Right renal cortex interstitium (tissue), 3 donors: ENCODE data around the gene POMT1. TPM values are rescaled to one million over a fixed set of nuclear protein-coding genes. Genes with fewer than 3 reads are reported as not detected.
"Not testable (repeated sequence)": the region's sequence is repeated elsewhere in the genome, so short reads cannot be mapped to it uniquely, and the experiment has no call there.

Source experiments
- DNase-seq, 3 donors: peaks; one replicate each; pipeline ENCODE4 v3.0.0-alpha.2; 2013; ENCODE audit warnings: low read depth in 3 of 3, low spot score in 2 of 3
- polyA plus RNA-seq, 3 donors: library from polyadenylated mRNA; unstranded; fragments of 120-200 nt; gene quantifications; one replicate each; pipeline ENCODE4 v1.2.1, GENCODE V29; 2013; ENCODE audit not compliant: insufficient read length in 3 of 3

Gene POMT1
- polyA plus RNA-seq, 3 donors = 31.4 to 32.7 (median 31.9) TPM

DNA sequence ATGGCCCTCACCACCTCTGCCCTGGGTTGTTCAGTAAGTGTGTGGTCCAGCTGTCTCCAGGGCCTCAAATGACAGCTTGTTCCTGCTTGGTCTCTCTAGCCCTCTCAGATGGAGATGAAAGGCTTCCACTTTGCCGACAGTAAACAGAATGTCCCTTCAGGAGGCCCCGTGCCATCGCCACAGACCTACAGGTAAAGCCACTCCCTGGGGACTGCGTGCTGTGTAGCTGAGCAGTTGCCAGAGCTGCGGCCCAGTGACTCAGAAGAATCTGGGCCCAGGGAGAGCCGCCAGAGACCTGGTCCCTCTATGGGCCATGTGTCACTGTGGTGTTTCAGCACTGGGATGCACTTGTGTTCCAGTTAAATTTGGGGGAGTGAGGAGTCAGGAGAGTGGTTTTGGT lies 10.6 kb upstream of the POMT1 start:
- DNase-seq = no peak

DNA sequence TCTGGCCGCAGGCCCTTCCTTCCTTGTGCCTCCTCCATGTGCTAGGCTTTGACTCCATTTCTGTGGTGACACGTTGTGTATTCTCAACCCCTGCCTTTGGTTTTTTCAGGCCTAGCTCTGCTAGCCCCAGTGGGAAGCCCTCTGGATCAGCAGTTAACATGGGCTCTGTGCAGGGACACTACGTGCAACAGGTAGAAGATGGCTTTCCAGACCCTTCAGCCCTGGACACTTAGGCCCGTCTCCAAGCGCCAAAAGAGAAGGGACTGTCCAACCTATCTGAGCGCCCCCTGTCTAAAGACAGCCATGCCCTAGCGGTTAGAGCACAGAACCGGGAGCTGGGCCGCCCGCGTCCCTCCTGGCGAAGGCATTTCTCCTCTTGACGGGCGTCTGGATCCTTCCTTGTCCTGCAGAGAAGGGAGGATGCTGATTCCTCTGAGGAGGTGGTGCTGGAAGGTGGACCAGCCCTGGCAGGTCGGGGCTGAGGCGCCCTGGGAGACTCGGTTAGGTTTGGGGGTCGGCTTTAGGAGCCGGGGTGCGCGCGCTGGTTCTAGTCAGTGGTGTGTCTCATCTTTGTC lies 8.3 kb upstream of the POMT1 start:
- DNase-seq = no peak

- DNase-seq = no peak
Measured at GRCh38 chr9:131495785-131496184, 6.9 kb upstream of the POMT1 start.

DNA sequence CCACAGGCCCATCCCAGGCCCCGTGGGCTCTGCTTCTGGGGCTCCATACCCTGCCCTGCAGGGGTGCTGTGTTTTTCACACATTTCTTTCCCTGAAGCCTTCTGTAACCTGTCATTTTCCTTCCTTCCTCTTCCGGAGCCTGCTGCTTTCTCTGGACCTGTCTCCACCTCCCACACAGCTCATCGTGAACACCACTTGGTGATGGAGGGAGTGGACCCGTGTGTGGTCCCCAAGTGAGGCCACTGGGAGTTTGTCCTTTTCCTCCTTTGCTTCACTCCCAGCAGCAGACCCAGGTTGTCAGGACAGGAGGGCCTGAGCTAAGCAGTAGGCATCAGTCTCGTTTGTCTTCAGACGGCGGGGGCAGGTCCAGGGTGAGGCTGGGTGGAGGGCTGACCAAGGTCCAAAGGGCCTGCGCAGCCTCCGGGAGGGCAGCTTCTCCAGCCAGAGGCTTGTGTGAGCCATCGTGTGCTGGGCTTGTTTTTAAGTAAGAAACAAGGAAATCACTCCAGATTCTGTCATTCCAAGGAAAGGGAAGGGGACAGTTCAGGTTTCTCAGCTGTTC lies 5.8 kb upstream of the POMT1 start:
- DNase-seq = no peak

DNA sequence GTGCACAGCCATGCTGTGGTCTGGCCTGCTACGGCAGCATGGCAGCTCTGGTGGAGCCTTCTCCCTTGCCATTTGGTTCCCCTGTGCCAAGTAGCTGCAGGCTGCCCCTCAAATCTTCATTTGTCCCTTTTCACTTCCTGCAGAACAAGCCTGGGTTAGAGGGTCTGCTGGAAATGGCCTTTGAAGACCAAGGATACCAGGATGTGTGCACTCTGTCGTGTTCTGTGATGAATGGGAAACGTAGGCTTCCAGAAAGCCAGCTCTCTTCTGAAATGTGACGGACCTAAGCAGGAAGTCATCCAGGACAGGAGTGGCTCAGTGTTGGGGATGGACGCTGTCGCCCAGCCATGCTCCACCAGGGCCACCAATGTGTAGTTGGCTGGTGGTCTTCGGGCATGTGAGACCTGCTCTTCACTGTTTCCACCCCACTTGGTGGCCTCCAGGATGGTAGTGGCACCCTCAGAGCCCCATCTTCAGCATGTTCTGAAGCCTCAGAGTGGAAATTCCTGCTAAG lies 3.4 kb upstream of the POMT1 start:
- no peak for DNase-seq

GRCh38 chr9:131500377-131500776 lies 2.3 kb upstream of the POMT1 start:
- DNase-seq = no peak

GRCh38 chr9:131500939-131501541 lies 1.7 kb upstream of the POMT1 start:
- DNase-seq = no peak

DNA sequence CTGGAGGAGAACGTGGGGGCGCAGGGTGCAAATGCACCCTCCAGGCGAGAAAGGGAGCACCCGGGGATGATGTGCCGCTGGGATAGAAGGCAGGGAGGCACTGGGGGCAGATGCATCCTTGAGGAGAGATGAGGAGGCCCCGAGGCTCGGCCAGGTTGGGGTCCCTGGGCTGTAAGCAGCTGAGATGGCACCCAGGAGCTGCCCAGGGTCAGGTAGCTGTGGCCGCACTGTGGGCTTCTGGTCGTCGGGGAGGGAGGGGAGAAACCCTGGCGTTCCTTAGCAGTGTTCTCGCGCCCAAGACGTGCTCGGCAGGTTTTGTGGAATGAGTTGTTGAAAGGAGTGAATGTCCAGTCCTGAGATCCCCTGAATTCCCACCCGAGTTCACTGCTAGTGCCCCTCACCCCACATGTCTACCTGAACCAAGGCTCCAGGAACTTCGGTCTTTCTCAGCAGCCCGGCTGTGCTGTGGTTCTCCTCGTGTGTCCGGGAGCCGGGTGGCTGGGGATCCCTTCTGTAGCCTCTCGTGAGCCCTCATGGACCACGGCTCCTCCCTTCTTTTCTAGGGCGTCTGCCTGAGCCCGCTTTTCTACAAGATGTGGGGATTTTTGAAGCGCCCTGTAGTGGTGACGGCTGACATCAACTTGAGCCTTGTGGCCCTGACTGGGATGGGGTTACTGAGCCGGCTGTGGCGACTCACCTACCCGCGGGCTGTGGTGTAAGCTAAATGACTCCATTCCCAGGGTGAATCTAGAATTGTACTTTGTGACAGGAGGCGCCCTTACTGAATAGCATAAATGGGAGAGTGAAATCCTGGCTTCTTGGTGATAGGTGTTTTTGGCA lies 1.1 kb downstream of the POMT1 start:
- DNase-seq = no peak

DNA sequence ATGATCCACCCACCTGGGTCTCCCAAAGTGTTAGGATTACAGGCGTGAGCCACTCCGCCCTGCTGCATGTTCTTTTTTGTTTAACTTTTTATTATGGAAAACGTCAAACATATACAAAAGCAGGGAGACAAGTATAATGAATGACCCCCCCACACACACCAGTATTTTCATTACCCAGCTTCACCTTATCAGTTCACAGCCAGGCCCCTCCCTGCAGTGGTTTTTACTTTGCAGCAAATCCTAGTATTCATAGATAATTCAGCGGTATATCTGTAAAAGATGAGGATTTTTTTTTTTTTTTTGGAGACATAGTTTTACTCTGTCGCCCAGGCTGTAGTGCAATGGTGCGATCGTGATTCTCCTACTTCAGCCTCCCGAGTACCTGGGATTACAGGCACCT lies 2.3 kb downstream of the POMT1 start:
- DNase-seq = no peak

DNA sequence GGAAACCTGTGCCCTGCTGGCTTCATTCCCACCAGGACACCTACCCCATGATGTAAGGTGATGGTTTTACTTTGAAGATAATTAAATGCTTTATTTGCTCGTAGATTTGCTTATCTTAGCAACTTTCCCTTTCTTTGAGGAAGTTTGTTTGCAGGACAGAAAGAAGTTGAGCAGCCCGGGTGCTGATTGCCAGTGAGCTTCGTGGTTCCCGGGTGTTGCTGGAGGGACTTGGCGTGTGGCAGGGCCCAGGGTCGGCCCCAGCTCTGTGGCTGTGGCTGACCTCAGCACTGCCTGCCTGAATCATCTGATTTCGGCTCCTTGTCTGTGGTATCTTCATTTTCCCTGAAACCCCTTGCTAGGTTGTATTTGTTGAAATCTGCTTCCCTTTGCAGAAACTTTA lies 8.7 kb downstream of the POMT1 start:
- no peak for DNase-seq

- no peak for DNase-seq
Measured at GRCh38 chr9:131511880-131512279, 9.2 kb downstream of the POMT1 start.

DNA sequence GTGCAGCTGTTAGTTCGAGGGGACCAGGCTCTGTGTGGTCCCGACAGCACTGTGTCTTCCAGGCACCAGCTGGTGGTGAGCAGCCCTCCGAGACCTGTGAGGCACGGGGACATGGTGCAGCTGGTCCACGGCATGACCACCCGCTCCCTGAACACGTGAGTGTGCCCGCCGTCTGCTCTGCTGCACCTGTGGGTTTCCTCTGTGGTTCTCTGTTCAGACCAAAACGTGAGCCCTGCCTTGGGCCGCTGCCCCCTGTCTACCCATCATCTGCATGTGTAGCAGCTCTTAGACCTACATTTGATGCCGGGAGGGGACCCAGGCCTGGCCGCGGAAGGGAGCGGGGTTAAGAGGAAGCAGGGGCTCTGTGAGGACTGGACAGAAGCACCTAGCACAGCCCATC lies 10.5 kb downstream of the POMT1 start:
- DNase-seq = no peak

- DNase-seq = not testable (repeated sequence)
Measured at GRCh38 chr9:131515559-131516031, 12.9 kb downstream of the POMT1 start.

- no peak for DNase-seq
Measured at GRCh38 chr9:131516100-131516499, 13.4 kb downstream of the POMT1 start.

DNA sequence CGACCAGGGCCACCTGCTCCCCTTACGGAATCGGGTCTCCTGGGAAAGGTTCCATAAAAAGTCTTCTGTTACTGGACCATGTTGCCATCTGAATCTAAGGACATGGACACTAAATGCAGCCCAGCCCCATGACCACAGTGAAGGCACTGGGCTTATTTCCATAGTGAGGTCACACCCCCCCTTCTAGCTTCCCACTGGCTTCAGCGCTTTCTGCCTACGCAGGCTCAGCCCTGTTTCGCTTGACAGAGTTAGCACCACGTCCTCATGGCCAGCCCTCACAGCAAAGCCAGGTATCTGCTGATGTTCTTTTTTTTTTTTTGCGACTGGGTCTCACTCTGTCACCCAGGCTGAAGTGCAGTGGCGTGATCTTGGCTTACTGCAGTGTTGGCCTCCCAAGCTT lies 14.2 kb downstream of the POMT1 start:
- no peak for DNase-seq

DNA sequence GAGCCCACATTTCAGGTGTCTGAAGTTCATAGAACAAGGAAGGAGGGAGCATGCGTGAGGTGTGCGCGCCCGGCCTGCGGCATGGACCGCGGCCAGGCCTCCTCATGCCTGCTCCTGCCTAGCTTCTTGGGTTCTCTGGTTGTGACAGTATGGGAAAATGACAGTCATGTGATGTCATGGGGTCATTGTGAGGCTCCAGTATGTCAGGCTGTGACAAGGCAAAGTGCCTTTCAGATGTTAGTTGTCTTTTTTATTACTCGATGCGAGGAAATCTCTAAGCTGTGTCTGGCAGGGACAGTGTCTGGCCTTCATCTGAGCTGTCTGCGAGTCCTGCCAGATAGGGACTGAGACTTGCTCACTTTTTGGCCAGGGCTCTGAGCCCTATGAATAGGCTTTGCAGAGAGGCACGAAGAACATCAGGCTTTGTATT lies 15.1 kb downstream of the POMT1 start:
- DNase-seq = no peak

DNA sequence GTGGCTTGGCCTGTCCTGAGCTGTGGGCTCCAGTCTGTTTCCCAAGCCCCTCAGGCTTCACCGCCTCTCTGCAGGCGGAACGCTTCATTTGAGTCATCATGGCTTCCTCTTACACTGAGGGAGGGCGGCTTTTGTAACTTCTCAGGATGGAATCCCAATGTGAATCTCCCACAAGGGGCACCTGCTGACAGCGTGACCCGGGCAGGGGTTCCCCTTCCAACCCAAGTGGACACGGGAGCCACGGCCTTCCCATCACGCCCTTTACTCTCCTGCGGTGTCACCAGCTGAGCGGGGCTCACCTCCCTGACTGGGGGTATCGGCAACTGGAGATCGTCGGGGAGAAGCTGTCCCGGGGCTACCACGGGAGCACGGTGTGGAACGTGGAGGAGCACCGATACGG lies 15.8 kb downstream of the POMT1 start:
- no peak for DNase-seq

DNA sequence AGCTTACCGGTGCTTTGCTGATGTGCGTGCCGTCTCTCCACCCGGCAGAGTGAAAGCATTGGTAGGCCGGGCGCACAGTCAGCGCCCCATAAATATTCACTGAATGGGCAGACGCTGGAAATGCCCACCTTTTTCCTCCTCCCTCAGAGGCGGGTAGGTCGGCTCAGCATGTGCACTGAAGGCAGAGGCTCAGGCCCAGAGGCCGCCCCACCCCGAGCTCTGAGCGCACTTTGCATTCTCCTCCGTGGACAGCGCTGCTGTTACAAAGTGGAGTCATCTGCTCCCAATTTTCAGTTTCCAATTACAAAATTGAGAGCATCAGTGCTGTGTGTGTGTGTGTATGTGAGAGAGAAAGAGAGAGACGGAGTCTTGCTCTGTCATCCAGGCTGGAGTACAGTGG lies 17.8 kb downstream of the POMT1 start:
- DNase-seq = no peak

GRCh38 chr9:131521203-131521602 lies 18.5 kb downstream of the POMT1 start:
- DNase-seq = no peak

- no peak for DNase-seq
Measured at GRCh38 chr9:131521822-131522221, 19.1 kb downstream of the POMT1 start.
